Left forelimb (tissue), 1 donor: Measurements from ENCODE around the gene NF1.

ENCODE experiments used
- DNase-seq: peaks from one replicate; pipeline ENCODE4 v3.0.0-alpha.2; 2018; ENCODE audit warnings: low spot score

Gene NF1

DNA sequence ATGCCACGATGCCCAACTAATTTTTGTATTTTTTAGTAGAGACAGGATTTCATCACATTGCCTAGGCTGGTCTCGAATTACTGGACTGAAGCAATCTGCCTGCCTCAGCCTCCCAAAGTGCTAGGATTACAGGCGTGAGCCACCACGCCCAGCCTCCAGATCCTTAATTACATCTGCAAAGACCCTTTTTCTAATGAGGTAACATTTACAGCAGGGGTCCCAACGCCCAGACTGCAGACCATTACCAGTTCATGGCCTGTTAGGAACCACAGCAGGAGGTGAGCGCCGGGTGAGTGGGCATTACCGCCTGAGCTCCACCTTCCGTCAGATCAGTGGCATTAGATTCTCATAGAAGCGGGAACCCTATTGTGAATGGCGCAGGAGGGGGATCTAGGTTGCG, 292.7 kb downstream of the NF1 start:
- no peak for DNase-seq

DNA sequence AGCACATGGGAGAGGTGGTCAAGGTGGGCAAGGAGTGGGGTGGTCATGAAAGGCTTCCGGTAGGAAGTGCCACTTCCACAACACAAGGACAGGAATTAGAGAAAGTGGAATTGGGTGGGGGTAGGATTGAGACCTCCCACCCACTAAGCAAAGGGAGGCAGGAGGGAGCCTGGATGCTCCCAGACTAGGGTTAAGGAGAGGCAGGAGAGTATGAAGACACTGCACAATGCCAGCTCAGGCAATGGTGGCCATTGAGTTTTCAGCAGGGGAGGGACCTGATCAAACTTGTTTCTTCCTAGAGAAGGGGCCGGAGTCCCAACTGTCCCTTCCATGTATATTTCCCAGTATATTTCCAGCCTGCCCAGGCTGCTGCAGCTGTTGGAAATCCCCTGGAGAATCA, 293.6 kb downstream of the NF1 start:
- no peak for DNase-seq

DNA sequence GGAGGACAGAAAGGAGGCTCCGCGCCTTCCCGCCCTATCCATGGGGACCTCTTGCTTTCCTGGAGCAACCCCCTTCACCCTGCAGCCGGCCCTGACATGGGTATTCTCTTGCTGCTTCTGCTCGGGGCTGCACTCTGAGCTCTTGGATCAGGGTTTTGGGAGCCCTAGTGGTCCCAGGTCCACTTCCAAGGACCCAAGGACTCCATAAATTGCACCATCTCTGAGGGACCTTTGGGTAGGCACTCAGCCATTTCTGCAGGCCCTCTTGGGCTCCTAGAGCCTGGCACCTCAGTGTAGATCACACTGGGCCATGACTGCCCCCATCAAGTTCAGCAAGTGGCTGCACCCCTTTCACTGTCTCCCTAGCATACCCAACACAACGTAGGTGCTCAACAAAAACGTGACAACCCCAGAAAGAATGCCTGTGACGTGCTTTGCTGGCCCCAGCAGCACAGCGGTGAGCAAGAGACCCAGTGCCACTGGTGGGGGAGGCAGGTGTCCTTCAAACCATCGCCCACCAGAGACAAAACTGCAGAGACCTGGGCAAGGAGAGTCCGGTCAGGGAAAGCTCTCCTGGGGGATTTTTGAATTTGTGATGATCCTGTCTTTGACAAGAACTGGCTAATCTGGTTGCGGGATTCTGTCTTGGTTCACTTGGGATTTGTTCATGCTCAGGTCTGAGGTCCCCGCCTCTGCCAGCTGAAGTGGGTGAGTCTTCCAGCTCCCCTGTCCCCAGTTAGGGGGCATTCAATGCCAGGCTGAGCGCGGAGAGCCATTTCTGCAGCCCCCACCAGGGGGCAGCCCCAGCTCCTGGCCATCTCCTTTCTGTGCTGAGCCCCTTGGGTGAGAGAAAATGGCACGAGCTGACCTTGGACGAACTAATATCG, 294.2 kb downstream of the NF1 start:
- DNase-seq: peak; percentile 65

DNA sequence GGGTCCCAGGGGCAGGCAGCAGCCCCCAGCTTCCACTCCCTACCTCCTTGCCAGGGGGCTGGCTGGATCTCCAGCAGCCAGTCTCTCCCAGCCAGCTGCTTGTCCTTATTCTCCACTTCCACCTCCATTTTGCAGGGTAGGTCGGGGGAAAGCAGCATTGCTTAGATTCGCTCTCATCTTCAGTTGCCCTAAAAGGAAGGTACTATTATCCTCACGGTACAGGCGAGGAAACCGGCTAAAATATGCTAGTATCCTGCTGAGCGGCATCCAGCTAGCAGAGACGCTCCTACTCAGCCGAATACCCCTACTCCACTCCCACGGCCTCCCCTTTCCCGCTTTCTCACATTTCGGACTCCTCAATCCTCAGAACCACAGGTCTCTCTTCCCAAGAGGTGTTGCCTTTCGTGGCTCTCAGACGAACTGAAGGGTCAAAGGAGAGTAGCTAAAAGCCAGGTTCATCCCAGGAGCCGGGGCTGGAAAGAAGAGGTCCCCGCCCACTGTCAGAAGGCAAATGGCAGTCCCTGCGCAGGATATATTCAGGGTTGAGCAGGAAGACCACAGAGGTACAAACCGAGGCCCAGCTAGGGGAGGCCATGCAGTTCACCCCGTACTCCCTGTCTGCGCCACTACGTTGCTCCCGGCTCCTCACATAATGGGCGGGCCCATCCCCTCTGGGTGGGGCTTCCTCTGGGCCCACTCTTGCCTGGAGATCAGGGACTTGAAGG, 295.0 kb downstream of the NF1 start:
- peak; percentile 59 for DNase-seq

DNA sequence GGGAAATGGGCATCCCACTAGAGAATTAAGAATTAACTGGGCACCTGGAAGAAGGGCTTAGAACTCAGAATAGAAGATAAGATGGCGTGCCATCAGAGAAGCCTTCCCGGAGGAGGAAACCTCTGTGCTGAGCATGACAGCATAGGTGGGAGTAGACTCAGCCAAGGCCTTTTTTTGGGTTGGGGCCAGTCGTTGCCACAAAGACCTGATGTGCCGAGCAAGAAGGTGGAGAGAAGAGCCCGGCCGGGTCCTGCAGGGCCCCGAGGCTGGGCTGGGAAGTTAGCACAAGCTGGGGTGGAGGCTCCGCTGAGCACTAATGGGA, 295.6 kb downstream of the NF1 start:
- no peak for DNase-seq

DNA sequence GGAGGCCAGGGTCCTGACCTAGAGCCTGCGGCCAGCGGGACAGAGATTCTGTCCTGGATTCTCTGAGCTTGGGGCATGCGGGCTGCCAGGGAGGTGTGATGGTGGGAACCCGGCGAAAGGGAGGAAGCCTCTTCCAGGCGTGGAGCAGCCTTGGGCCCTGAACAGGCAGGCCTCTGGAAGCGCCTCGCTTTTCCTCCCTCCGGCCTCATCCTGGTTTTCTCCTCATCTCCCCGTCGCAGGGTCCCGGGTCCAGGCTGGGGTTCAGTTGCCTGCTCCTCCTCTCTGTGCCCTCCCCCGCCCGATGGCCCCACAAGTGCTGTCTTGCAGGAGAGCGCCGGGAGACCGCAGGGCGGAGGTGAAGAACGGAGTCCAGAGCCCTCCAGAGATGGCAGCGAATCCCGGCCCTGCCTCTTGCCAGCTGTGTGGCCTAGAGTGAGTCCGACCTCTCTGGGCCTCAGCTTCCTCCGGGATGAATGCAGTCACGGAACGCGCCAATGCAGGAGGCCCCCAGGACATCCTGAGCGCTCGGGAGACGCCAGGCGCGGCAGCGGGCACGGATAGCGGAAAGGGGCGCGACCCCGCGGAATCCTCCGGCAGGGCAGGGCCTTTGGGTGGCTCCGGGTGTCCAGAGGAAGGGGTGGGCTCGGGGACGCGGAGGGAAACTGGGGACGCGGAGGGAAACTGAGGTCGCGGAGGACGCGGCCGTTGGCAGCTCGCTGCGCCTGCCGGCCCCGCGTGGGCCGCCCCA, 296.1 kb downstream of the NF1 start:
- DNase-seq: peak; percentile 61

DNA sequence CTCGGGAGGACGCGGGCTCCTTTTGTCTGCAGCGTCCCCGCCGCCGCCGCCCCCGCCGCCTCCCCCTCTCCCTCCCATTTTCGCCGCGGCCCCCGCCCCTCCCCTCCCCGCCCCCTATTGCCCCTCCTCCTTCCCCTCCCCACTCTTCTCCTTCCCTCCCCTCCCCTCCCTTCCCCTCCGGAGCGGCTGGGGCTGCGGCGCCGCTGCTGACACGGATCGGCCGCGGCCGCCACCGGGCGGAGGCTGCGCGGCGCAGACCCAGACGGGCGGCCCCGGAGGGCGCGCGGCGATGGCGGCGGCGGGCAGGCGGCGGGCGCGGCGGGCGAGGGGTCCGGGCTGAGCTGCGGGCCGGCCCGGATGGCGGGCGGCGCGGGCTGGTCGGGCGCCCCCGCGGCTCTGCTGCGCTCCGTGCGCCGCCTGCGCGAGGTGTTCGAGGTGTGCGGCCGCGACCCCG, 296.7 kb downstream of the NF1 start, which contains the start of gene RAB11FIP4:
Gene RAB11FIP4 (plus strand): TSS at position 180 of the 454 bp plus-strand sequence. CDS start 178 bp downstream, at position 358.
- DNase-seq: no peak

DNA sequence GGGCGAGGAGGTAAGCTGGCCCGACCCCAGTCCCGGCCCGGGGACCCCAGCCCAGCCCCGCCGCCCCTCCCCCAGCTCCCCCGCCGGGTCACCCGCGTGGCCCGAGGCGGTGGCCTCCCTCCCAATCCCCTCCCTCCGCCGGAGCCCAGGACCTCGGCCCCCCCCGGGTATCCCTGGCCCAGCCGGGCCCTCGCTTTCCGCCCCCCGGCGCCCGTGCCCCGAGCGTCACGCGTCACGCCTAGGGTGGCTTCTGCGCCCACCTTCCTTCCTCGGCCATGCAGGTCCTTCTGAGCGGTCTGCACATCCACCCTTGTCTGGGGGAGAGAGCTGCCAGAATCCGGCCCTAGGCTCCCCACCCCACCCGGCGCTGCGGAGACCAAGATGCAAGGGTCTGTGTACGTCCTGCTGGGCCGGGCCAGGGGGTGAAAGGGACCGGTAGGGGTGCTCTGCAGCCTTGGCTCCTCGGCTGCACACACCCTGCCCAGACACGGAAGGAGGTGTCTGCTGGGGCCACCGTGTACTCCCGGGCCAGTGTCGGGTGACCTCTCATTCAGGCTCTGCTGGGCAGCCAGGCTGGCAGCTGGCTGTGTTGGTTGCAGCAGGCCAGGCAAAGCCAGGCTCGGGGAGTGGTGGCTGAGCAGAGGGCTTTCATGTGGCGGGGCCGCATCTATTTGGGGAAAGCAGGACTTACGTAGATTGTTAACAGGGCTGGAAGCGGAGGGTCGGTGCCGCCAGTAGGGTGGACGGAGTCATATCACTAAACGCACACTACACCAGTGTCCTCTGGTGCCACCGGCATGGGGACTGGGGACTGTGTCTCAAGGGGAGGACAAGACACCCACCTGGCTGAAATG, 297.5 kb downstream of the NF1 start:
- peak; percentile 53 for DNase-seq

DNA sequence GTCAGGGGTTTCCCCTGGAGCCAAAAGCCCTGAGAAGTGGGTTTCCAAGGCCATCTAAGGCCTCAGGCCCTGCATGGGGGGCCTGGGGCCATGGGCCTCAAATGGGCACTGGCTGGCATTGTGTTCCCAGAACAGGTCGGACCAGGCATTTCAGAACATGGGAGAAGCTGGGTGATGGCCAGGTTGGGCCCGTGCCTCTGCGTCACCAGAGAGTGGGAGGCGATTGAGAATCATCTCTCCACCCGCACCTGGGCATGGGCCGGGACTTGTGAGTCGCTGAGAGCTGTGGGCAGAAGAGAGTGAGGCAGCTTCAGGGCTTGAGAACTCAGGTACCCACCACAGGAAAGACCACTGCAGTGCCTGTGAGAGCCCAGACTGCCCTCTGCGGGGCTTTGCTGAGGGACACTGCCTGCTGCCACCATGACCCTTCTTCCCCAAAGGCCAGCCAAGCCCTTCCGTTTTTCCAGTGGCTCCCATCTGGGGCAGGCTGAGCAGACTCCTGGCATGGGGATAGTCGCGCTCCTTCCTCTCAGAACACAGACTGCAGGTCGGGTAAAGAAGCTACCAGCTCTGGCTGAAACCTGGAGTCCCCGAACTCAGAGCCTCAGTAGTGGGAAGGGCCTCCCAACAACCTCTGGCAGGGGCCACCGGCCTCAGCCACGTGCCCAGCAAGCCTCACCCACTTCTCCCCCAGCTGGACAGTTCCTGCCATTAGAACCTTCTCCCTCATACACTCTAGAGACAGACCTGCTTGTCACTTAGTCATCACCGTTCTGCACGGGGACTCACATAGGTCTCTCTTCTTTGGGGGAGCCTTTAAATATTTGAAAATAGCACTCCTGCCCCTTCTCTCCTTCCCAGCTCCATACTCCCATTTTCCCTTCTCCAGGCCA, 298.3 kb downstream of the NF1 start:
- DNase-seq: peak; percentile 58

DNA sequence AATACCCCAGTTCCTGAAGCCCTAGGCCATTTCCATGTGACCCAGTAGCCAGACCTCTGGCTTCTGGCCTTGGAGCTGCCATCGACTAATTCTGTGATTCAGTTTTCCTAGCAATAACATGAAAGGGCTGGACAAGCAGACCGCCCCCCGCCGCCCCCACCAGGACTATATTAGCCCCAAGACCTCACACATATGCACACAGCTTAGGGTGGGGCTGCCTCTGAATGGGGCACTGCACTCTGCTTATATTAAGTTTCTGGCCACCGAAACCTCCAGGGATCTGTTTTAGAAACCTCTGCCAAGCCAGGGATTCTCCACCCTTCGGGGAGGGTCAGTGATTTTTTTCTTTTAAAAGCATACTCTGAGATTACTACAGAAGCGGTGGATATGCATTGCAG, 299.0 kb downstream of the NF1 start:
- no peak for DNase-seq

DNA sequence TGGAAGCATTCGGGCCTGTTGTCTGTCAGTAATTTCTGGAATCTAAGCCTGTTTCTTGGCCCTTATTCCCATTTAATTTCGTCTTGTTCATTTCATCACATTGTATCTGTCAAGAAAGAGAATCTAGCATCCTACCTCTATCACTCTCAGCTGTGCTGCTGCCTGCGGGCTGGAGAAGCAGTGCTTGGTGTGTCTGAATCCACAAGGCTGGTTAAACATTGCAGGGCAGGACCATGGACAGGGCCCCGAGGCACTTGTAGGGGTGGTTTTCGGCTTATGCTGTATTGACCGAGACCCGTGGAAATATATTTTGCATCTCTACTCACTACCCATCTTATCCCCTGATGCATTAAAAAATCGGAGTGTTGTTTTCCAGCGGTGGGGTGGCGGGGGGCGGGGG, 299.8 kb downstream of the NF1 start:
- peak; percentile 88 for DNase-seq

DNA sequence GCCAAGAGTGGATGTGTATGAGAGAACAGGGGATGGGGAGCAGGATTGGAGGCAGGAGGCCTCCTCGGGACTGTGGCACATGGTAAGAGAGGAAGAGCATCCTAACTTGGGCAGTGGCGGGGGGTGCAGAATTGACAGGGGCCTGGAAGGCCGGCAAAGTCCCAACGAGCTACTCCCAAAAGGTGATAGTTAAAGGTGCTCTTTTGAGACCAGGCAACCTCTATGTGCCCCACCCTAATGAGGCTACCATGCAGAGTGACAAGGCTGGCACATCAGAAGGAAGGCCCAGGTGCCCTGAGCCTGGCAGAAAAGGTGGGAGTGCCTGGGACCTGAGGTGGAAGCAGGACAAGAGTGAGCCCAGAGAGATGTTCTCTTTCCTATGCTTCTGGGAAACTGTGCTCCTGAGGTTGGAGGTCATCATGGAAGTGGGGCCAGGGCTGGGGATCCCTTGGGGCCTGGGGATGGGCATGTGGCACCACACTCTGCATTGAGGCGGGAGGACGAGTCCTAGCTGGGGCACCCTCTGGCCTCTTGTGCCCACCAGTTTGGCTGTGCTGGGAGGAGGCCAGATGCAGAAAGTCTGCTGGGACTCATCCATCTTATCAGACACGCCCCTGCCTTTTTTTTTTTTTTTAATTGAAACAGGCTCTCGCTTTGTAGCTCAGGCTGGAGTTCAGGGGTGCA, 302.6 kb downstream of the NF1 start:
- no peak for DNase-seq

DNA sequence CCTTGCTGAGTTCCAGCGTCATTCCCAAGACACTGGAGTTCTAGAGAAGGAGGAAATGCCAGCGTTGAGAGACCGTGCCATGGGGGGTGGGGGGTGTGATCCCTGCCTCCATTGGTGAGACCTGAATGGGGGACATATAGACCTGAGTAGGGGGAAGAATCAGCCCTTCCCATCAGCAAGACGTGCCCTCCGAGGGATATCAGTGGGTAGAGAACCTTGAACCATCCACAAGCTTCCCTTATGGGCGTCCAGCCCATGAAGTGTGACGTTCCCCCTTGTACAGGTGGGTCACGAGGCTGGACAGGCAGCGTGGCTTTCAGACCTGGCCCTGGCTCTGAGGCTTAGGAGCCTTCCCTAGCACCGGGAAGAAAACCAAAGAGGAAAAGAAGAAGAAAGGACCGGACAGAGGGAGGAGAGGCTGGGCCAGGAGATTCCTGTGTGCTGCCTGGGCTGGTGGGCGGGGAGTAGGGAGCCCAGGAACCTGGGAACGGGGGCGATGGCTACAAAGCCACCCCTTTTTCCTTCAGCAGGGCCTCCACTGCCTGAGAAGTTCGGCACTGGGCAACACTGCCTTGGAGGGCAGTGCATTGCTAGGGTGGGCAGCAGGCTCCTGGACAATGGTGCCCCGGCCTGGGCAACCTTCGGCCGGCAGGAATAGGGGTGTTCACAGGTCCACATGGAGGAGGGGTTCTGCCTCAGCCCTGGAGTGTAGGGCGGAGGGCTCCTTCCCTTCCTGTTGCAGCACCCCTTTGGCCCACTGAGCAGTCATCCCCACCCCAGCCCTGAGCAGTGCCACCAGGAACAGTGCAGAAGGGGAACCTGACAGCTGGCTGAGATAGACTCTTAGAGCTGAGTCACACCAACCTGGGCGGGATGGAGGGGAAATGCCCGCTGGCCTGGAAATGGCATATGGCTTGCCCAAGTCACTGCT, 303.9 kb downstream of the NF1 start:
- DNase-seq: no peak

DNA sequence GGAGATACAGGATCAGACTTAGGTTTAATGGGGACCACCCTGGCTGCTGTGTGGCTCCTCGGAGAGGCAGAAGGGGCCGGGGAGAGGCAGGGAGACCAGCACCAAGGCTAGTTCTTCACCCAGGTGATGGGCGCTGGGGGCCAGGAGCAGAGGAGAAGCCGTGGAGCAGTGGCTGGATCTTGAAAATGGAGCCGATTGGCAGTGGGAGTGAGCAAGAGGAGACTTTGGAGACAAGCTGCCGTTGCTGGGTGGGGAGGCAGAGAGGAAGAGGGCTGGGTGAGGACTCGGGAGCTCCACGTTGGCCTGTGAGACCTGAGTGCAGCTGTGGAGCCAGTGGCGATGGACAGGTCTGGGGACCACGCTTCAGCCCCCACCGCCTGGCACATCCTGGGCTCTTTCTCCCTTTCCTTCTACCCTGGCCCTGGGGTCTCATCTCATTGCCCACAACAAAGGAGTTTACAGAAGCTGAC, 305.7 kb downstream of the NF1 start:
- DNase-seq: peak; percentile 60

DNA sequence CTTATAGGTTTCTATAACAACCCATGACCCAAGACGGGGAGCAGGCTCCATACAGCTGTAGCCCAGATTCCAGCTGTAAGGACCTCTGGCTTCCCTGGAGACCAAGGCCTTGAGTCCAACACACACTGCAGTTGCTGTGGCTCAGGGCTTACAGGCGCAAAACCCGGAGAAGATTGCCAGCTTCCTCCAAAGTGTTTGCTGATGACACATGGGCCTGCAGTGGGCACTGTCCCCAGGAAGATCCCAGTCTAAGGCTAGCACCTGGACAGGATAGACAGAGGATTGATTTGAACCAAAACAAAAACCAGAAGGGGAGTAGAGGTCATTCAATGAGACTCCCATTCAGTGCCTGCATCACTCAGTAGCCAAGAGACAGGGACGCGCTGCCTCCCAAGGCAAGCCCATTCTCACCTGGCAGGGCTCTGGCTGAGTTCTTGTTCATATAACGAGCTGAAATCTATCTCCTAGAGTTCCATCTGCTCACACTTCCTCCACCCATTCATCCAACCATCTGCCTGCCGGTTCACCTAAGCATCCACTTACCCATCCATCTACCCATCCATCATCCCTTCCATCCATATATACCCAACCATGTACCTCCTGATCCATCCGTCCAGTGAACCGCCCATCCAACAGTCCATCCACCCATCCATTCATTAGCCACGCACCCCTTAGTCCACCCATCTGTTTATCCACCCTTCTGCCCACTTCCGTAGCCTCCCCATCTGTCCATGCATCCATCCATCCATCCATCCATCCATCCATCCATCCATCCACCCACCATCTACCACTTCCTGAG, 306.9 kb downstream of the NF1 start:
- no peak for DNase-seq

DNA sequence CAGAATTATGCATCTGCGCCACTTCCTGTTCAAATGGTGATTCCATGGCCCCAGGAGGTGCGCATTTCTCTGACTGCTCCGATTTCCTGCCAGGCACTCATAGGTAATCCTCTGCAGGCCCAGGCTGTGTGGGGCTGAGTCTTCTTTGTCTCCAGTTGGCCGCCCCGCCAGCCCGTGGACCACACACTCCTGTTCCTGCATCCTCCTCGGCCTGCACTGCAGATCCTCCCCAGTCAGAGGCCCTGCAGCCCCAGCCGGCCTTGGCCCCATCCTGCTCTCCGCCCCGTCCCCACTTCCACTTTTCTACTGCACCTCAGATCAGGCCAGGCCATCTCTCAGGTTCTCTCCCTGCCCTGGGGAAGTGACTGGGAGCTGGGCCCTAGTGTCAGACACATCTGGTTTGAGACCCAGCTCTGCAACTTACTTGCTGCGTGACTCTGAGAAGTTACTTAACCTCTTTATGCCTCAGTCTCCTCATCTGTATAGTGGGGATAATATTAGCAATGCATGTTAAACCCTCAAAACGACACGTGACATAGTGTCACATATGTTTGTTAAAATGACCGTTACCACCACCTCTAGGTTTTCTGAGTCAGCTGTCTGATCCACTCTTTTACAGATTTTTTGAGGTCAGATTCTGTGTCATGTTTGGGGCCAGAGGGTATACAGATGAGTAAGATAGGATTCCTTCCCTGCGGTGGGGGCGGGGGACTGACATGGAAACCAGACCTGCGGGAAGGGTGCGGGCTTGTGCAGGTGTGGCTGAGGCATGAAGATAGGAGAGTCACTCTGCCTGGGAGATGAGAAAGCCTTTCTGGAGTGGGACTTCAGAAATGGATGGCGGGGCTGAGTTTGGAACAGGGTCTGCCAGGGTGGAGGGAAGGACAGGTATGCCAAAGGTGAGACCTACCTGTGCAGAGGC, 309.5 kb downstream of the NF1 start:
- no peak for DNase-seq

DNA sequence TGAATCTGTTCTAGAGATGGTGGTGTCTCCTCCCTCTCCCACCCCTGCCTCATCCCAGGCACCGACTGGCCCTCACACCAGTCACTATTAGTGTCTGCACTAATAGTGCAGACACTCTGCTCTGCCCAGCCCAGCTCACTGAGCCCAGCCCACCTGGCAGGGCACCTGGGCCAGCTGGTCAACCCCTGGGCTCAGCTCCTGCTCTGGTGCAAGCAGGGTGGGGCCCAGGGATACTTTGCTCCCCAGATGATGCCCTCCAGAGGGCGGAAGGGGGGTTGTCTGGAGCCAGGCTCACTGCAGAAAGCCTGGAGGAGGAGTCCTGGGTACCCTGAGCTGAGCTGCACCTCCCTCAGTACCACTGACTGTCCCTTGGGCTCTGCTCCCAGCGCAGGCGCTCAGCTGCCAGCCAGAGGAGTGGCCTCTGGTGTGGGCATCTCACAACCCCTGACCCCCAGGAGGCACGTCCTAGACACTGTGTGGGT, 311.2 kb downstream of the NF1 start:
- no peak for DNase-seq
